Endothelial cell of umbilical vein (primary cell): Measurements from ENCODE around the gene ZNF526. TPM values are rescaled to one million over a fixed set of nuclear protein-coding genes. Genes with fewer than 3 reads are reported as not detected.

ENCODE experiments used
- BruUV-seq: library from RNA; stranded (reverse); fragments of 400-500 nt; replicated peaks from 2 replicates; lab custom pipeline; 2021; lab: Mats Ljungman, UMichigan
- CTCF ChIA-PET: fragments of 300-600, 350-600 bp; sonication (Branson Sonifier 250); formaldehyde crosslinking; loops from one replicate; lab custom pipeline; 2021; ENCODE audit warnings: antibody characterized with exemption, inconsistent platforms; lab: Charles Lee
- POLR2A ChIA-PET: fragments of 300-600, 350-600 bp; sonication (Branson Sonifier 250); formaldehyde crosslinking; loops from one replicate; lab custom pipeline; 2021; ENCODE audit warnings: antibody characterized with exemption, inconsistent platforms; lab: Charles Lee
- DNase-seq: peaks from one replicate; pipeline ENCODE4 v3.0.0-alpha.2; 2011; ENCODE audit warnings: low read depth, low spot score
- FAIRE-seq: peaks from 2 replicates; lab custom pipeline; 2011; peaks lifted over from hg19 to GRCh38; lab: Jason Lieb, UNC
- H2AFZ ChIP-seq: 2 replicates; pipeline ENCODE4 v1.6.0; 2012; ENCODE audit warnings: low read depth, low read length, control low read depth, inconsistent platforms
- H3K27ac ChIP-seq: 2 replicates; pipeline ENCODE4 v1.5.1; 2011; ENCODE audit warnings: low read depth, mild to moderate bottlenecking, control low read depth, low read length, moderate library complexity; ENCODE audit not compliant: insufficient read depth
- H3K27me3 ChIP-seq, 2 experiments: 2 replicates each; pipeline versions ENCODE4 v1.6.0 to v1.6.1; 2011; ENCODE audit warnings: low read length in 2 of 2, mixed read lengths in 1 of 2; ENCODE audit not compliant: control insufficient read depth in 2 of 2, insufficient read depth in 2 of 2
- H3K36me3 ChIP-seq, 2 experiments: 2 replicates in 1 of 2; 3 replicates in 1 of 2; pipeline ENCODE4 v1.5.1; 2011; ENCODE audit warnings: low read length in 2 of 2, mild to moderate bottlenecking in 1 of 2, moderate library complexity in 1 of 2; ENCODE audit not compliant: control insufficient read depth in 2 of 2, insufficient read depth in 2 of 2; ENCODE audit errors: extremely low read depth in 1 of 2
- H3K4me1 ChIP-seq: 3 replicates; pipeline ENCODE4 v1.5.1; 2011; ENCODE audit warnings: mild to moderate bottlenecking, low read length; ENCODE audit not compliant: control insufficient read depth, insufficient read depth; ENCODE audit errors: extremely low read depth
- H3K4me2 ChIP-seq: 2 replicates; pipeline ENCODE4 v1.6.1; 2011; ENCODE audit warnings: low read length, control low read depth, mixed read lengths; ENCODE audit not compliant: insufficient read depth
- H3K4me3 ChIP-seq, 3 experiments: fragments of 200-600 bp in 1 of 3; sonication (generic), shearing (Covaris generic) in 1 of 3; replicated peaks in 1 of 3; 2 replicates each; pipeline ENCODE4 v1.5.1; 2011 to 2016; ENCODE audit warnings: control low read depth in 3 of 3, low read length in 3 of 3, mild to moderate bottlenecking in 2 of 3, inconsistent platforms in 1 of 3, low read depth in 1 of 3, moderate library complexity in 1 of 3; ENCODE audit not compliant: insufficient read depth in 1 of 3
- H3K79me2 ChIP-seq: 2 replicates; pipeline ENCODE4 v1.6.0; 2012; ENCODE audit warnings: low read length, inconsistent platforms; ENCODE audit not compliant: control insufficient read depth, insufficient read depth
- H3K9ac ChIP-seq: replicated peaks from 2 replicates; pipeline ENCODE3; 2011; ENCODE audit warnings: low read length, control low read depth; ENCODE audit not compliant: insufficient read depth; ENCODE audit errors: extremely low read depth
- H3K9me1 ChIP-seq: replicated peaks from 3 replicates; pipeline ENCODE4 v1.6.0; 2011; ENCODE audit warnings: mild to moderate bottlenecking, low read length; ENCODE audit not compliant: control insufficient read depth, insufficient read depth; ENCODE audit errors: extremely low read depth
- H3K9me3 ChIP-seq: replicated peaks from 2 replicates; pipeline ENCODE4 v1.5.1; 2012; ENCODE audit warnings: low read length, inconsistent platforms; ENCODE audit not compliant: control insufficient read depth, insufficient read depth
- H4K20me1 ChIP-seq: replicated peaks from 2 replicates; pipeline ENCODE3; 2011; ENCODE audit warnings: mild to moderate bottlenecking, low read length; ENCODE audit not compliant: control insufficient read depth, insufficient read depth; ENCODE audit errors: extremely low read depth
- EZH2 ChIP-seq: IDR thresholded peaks from 2 replicates; pipeline ENCODE4 v1.6.1; 2012; ENCODE audit warnings: borderline replicate concordance, low read depth, mild to moderate bottlenecking, moderate library complexity, low read length, inconsistent platforms; ENCODE audit not compliant: severe bottlenecking
- GATA2 ChIP-seq: IDR thresholded peaks from 2 replicates; pipeline ENCODE4 v1.7.0; 2011; ENCODE audit warnings: low read depth, mild to moderate bottlenecking, moderate library complexity, mixed read lengths, low read length; ENCODE audit not compliant: insufficient read length, insufficient read depth
- MYC ChIP-seq: IDR thresholded peaks from one replicate; pipeline ENCODE4 v1.6.1; 2011; ENCODE audit warnings: mild to moderate bottlenecking, low read depth, low read length
- POLR2A ChIP-seq: IDR thresholded peaks from 2 replicates; pipeline ENCODE4 v1.6.1; 2012; ENCODE audit warnings: low read depth, mild to moderate bottlenecking, control low read depth, low read length
- POLR2AphosphoS5 ChIP-seq: IDR thresholded peaks from 2 replicates; pipeline ENCODE4 v1.6.1; 2012; ENCODE audit warnings: low read depth, mild to moderate bottlenecking, control low read depth, low read length, moderate library complexity; ENCODE audit not compliant: insufficient read depth
- dilution Hi-C: fragments of 300-500 bp; cut with MboI; formaldehyde crosslinking; loops from one replicate; pipeline ENCODE4 v1.15.0; 2019; ENCODE audit warnings: low sequenced_read_pairs; ENCODE audit not compliant: extremely low pct_ligation_motif_present
- intact Hi-C: fragments of 100-400 bp; cut with micrococcal nuclease; formaldehyde crosslinking; loops from one replicate; pipeline ENCODE4 v1.10.0; 2022
- polyA plus RNA-seq, 4 experiments: library from polyadenylated mRNA; depleted of rRNA in 3 of 4; stranded (reverse) in 3 of 4; unstranded in 1 of 4; fragments of >200 nt; gene quantifications; 2 replicates each; pipeline versions ENCODE4 v1.2.1 to v1.2.3, GENCODE V29; 2011 to 2012; ENCODE audit warnings: missing spikeins in 1 of 4
- total RNA-seq: library from RNA; stranded (reverse); gene quantifications from 2 replicates; pipeline ENCODE4 v1.2.3, GENCODE V29; 2021
- TF ChIP-seq, protein P1 (sequence below), 2 donors: IDR thresholded peaks; 1 replicate in 1 of 2; 2 replicates in 1 of 2; pipeline ENCODE4 v1.5.1; 2011; ENCODE audit warnings: low read length in 2 of 2, mild to moderate bottlenecking in 2 of 2, moderate library complexity in 2 of 2, control low read depth in 1 of 2, inconsistent platforms in 1 of 2, low read depth in 1 of 2; ENCODE audit not compliant: insufficient read depth in 1 of 2; ENCODE audit errors: extremely low read depth in 1 of 2
- TF ChIP-seq, protein P2 (sequence below): IDR thresholded peaks from 2 replicates; pipeline ENCODE4 v1.6.1; 2011; ENCODE audit not compliant: insufficient read depth, insufficient read length

Gene ZNF526
- total and polyA plus RNA-seq, 2 donors (not counting 3 experiments of a cell fraction or from before 2014, with no cell fraction given), result 6.5 to 13.3 TPM

- FAIRE-seq, result no peak
- no peak overlapping the region for H3K4me3 ChIP-seq
- no peaks in the 10 kb centered on the region for H3K4me1 ChIP-seq
- no peak overlapping the region for H3K4me2 ChIP-seq
- CTCF ChIA-PET, result interaction anchor here (1.7 kb wide), 1 partner anchor 22 kb away, joined by 5 read pairs; no protein-coding TSS in a partner anchor
- no peaks in the 10 kb centered on the region for H3K9me1 ChIP-seq
- H3K27me3 ChIP-seq, result no peaks in the 10 kb centered on the region
- no peaks in the 10 kb centered on the region for H4K20me1 ChIP-seq
- intact Hi-C loops, result no loop called here
- H3K9ac ChIP-seq, result no peak overlapping the region
- no peaks in the 10 kb centered on the region for H3K79me2 ChIP-seq
- peaks cover 3 to 43% of the 10 kb centered on the region in 2 experiments for H3K36me3 ChIP-seq
- H2AFZ ChIP-seq, result no peak overlapping the region
- TSS peak; percentile 28 for BruUV-seq
- POLR2A ChIA-PET, result no interaction called here
- H3K27ac ChIP-seq, result no peak overlapping the region
- H3K9me3 ChIP-seq, result no peaks in the 10 kb centered on the region
- DNase-seq, result no peak
- TF ChIP-seq MYC (no peak), EZH2 (no peak), GATA2 (no peak), POLR2AphosphoS5 (no peak), POLR2A (no peak)
- TF ChIP-seq, protein P1, sequence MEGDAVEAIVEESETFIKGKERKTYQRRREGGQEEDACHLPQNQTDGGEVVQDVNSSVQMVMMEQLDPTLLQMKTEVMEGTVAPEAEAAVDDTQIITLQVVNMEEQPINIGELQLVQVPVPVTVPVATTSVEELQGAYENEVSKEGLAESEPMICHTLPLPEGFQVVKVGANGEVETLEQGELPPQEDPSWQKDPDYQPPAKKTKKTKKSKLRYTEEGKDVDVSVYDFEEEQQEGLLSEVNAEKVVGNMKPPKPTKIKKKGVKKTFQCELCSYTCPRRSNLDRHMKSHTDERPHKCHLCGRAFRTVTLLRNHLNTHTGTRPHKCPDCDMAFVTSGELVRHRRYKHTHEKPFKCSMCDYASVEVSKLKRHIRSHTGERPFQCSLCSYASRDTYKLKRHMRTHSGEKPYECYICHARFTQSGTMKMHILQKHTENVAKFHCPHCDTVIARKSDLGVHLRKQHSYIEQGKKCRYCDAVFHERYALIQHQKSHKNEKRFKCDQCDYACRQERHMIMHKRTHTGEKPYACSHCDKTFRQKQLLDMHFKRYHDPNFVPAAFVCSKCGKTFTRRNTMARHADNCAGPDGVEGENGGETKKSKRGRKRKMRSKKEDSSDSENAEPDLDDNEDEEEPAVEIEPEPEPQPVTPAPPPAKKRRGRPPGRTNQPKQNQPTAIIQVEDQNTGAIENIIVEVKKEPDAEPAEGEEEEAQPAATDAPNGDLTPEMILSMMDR (IDR thresholded peaks at IDR 0.05; ENCODE audit: extremely low read depth in 1 of 2, insufficient read depth in 1 of 2, low read depth in 1 of 2, low read length in 2 of 2), result no peak
- TF ChIP-seq, protein P2, sequence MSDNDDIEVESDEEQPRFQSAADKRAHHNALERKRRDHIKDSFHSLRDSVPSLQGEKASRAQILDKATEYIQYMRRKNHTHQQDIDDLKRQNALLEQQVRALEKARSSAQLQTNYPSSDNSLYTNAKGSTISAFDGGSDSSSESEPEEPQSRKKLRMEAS, result no peak
- dilution Hi-C loops, result no loop called here
Observed at GRCh38 chr19:42198676-42199439, 21.3 kb upstream of the ZNF526 start.
